D721Med (cell line): ENCODE measurements around the gene RANBP9.

Experiments used
- DNase-seq: peaks from one replicate; pipeline ENCODE4 v3.0.0; 2011; ENCODE audit warnings: low spot score; ENCODE audit not compliant: insufficient read length
- FAIRE-seq: peaks from 2 replicates; lab custom pipeline; 2011; peaks lifted over from hg19 to GRCh38; lab: Jason Lieb, UNC
- CTCF ChIP-seq: IDR thresholded peaks from 2 replicates; pipeline ENCODE4 v1.5.1; 2012; ENCODE audit warnings: mild to moderate bottlenecking, control low read depth; ENCODE audit not compliant: insufficient read depth; ENCODE audit errors: missing control alignments

The RANBP9 gene

GRCh38 chr6:13687917-13688351, 23.7 kb downstream of the RANBP9 start:
- DNase-seq: no peak
- TF ChIP-seq CTCF: no peak
- no peak for FAIRE-seq

GRCh38 chr6:13684855-13685254, 26.8 kb downstream of the RANBP9 start:
- no peak for TF ChIP-seq CTCF
- FAIRE-seq: no peak
- DNase-seq: no peak

GRCh38 chr6:13683038-13683437, 28.6 kb downstream of the RANBP9 start:
- no peak for TF ChIP-seq CTCF
- DNase-seq: no peak
- FAIRE-seq: no peak

- TF ChIP-seq CTCF: no peak
- FAIRE-seq (no peak), DNase-seq (no peak)
These were observed 29.3 kb downstream of the RANBP9 start for GRCh38 chr6:13682346-13682745.

- no peak for DNase-seq
- TF ChIP-seq CTCF: no peak
- no peak for FAIRE-seq
These were observed 30.2 kb downstream of the RANBP9 start for GRCh38 chr6:13681305-13682061.

GRCh38 chr6:13680448-13680968, 31.1 kb downstream of the RANBP9 start:
- no peak for DNase-seq
- TF ChIP-seq CTCF: no peak
- no peak for FAIRE-seq

- FAIRE-seq: no peak
- TF ChIP-seq CTCF: no peak
- DNase-seq: no peak
These were observed 31.6 kb downstream of the RANBP9 start for GRCh38 chr6:13679996-13680395.
